ENCODE data around the gene ZNF556.
"Not testable (repeated sequence)": the region's sequence is repeated elsewhere in the genome, so short reads cannot be mapped to it uniquely, and the experiment has no call there.

The ZNF556 gene

GRCh38 chr19:2896694-2897093 lies 29.6 kb downstream of the ZNF556 start:
- no peak overlapping the region for H3K4me3 ChIP-seq (ENCODE audit: low read depth, low read length)
- no peak for TF ChIP-seq CTCF (IDR thresholded peaks at IDR 0.05; ENCODE audit: low read depth, low read length)
- no peak for TF ChIP-seq POLR2A (IDR thresholded peaks at IDR 0.05; ENCODE audit: extremely low read depth, insufficient read length)
- TF ChIP-seq MAX (IDR thresholded peaks at IDR 0.05; ENCODE audit: low read depth, low read length), result no peak
- no peak for TF ChIP-seq MYC (IDR thresholded peaks at IDR 0.05; ENCODE audit: low read depth, low read length)
- DNase-seq (ENCODE audit: low read depth), result no peak

- peak; percentile 97 for DNase-seq (ENCODE audit: low read depth)
- peak within 1 kb of the TSS; percentile 73 for H3K4me3 ChIP-seq (ENCODE audit: low read depth, low read length)
- TF ChIP-seq POLR2A (IDR thresholded peaks at IDR 0.05; ENCODE audit: extremely low read depth, insufficient read length), result peak; percentile 34
- peak; percentile 37; the same call in 1 of the 2 replicates for TF ChIP-seq MYC (IDR thresholded peaks at IDR 0.05; ENCODE audit: low read depth, low read length)
- peak; percentile 50; the same call in 1 of the 2 replicates for TF ChIP-seq MAX (IDR thresholded peaks at IDR 0.05; ENCODE audit: low read depth, low read length)
- TF ChIP-seq CTCF (IDR thresholded peaks at IDR 0.05; ENCODE audit: low read depth, low read length), result no peak
Observed at GRCh38 chr19:2900296-2901252, 33.4 kb downstream of the ZNF556 start, which contains the start of gene ZNF57. Gene ZNF57, plus strand, starts transcription at chr19:2900928. Its CDS starts 118 bp downstream, at chr19:2901046.

GRCh38 chr19:2902590-2903218 lies 35.6 kb downstream of the ZNF556 start:
- H3K4me3 ChIP-seq (ENCODE audit: low read depth, low read length), result no peak overlapping the region

GRCh38 chr19:2903326-2903725 lies 36.2 kb downstream of the ZNF556 start:
- DNase-seq (ENCODE audit: low read depth); H3K4me3 ChIP-seq (ENCODE audit: low read depth, low read length): not testable (repeated sequence)

More at GRCh38 chr19:2902590-2903218, 35.6 kb downstream of the ZNF556 start:
- TF ChIP-seq POLR2A (IDR thresholded peaks at IDR 0.05; ENCODE audit: extremely low read depth, insufficient read length) (no peak), MAX (IDR thresholded peaks at IDR 0.05; ENCODE audit: low read depth, low read length) (no peak)
- DNase-seq (ENCODE audit: low read depth), result no peak

GRCh38 chr19:2905918-2906519 lies 38.9 kb downstream of the ZNF556 start:
- no peak overlapping the region for H3K4me3 ChIP-seq (ENCODE audit: low read depth, low read length)
- TF ChIP-seq MYC (IDR thresholded peaks at IDR 0.05; ENCODE audit: low read depth, low read length), result no peak
- no peak for TF ChIP-seq POLR2A (IDR thresholded peaks at IDR 0.05; ENCODE audit: extremely low read depth, insufficient read length)
- no peak for TF ChIP-seq CTCF (IDR thresholded peaks at IDR 0.05; ENCODE audit: low read depth, low read length)
- no peak for TF ChIP-seq MAX (IDR thresholded peaks at IDR 0.05; ENCODE audit: low read depth, low read length)
- no peak for DNase-seq (ENCODE audit: low read depth)

GRCh38 chr19:2906631-2907195 lies 39.6 kb downstream of the ZNF556 start:
- TF ChIP-seq CTCF (IDR thresholded peaks at IDR 0.05; ENCODE audit: low read depth, low read length) (no peak), MAX (IDR thresholded peaks at IDR 0.05; ENCODE audit: low read depth, low read length) (no peak), POLR2A (IDR thresholded peaks at IDR 0.05; ENCODE audit: extremely low read depth, insufficient read length) (no peak), MYC (IDR thresholded peaks at IDR 0.05; ENCODE audit: low read depth, low read length) (no peak)
- H3K4me3 ChIP-seq (ENCODE audit: low read depth, low read length), result no peak overlapping the region
- no peak for DNase-seq (ENCODE audit: low read depth)

Measured in NB4 (cell line).